Spinal cord (tissue), 10 donors: ENCODE data around the gene MT1F. TPM values are rescaled to one million over a fixed set of nuclear protein-coding genes. Genes with fewer than 3 reads are reported as not detected.

ENCODE experiments used
- DNase-seq, 6 donors: peaks; one replicate each; pipeline versions ENCODE4 v3.0.0 to v3.0.0-alpha.2; 2013 to 2015; ENCODE audit warnings: low spot score in 6 of 6, low read depth in 4 of 6
- H3K27ac ChIP-seq: one replicate; pipeline ENCODE4 v1.5.1; 2013; ENCODE audit warnings: low read depth, low read length, control low read depth
- H3K27me3 ChIP-seq: one replicate; pipeline ENCODE4 v1.6.1; 2013; ENCODE audit warnings: low read length; ENCODE audit not compliant: control insufficient read depth, insufficient read depth
- H3K36me3 ChIP-seq: one replicate; pipeline ENCODE4 v1.6.1; 2013; ENCODE audit warnings: low read length; ENCODE audit not compliant: control insufficient read depth, insufficient read depth
- H3K4me1 ChIP-seq: one replicate; pipeline ENCODE4 v1.6.1; 2013; ENCODE audit warnings: low read length; ENCODE audit not compliant: control insufficient read depth, insufficient read depth
- H3K4me3 ChIP-seq: one replicate; pipeline ENCODE4 v1.5.1; 2013; ENCODE audit warnings: low read depth, low read length, control low read depth
- H3K9me3 ChIP-seq: one replicate; pipeline ENCODE4 v1.6.1; 2013; ENCODE audit warnings: low read length; ENCODE audit not compliant: control insufficient read depth, insufficient read depth
- WGBS: methylation state at CpG from one replicate; pipeline ENCODE4 v1.1.5; 2013; ENCODE audit warnings: missing lambda C conversion rate; ENCODE audit not compliant: insufficient coverage; 5-methylcytosine and 5-hydroxymethylcytosine counted together
- polyA plus RNA-seq, 2 donors: library from polyadenylated mRNA; unstranded; fragments of 120-200 nt; gene quantifications; one replicate each; pipeline ENCODE4 v1.2.1, GENCODE V29; 2013; ENCODE audit not compliant: insufficient read length in 2 of 2
- total RNA-seq, 2 donors: library from RNA; depleted of rRNA in 1 of 2; stranded (reverse); fragments of 120-200 nt in 1 of 2; fragments of >200 nt in 1 of 2; gene quantifications; one replicate each; pipeline versions ENCODE4 v1.2.3 to v1.2.4, GENCODE V29; 2013 to 2014
- donor health status: healthy.

The MT1F gene
- total and polyA plus RNA-seq, 4 donors = 3.6 to 31.0 (median 13.0) TPM

GRCh38 chr16:56643080-56643778 lies 14.5 kb upstream of the MT1F start:
- no peaks in the 10 kb centered on the region for H3K36me3 ChIP-seq
- peaks cover 91% of the 10 kb centered on the region for H3K27me3 ChIP-seq
- no peak for DNase-seq
- peaks cover 17% of the 10 kb centered on the region for H3K4me1 ChIP-seq
- WGBS = 5% methylated on average over 42 of the region's 42 CpGs
- no peak overlapping the region for H3K27ac ChIP-seq
- H3K4me3 ChIP-seq = no peak overlapping the region
- H3K9me3 ChIP-seq = no peaks in the 10 kb centered on the region

- no peak overlapping the region for H3K27ac ChIP-seq
- no peak for DNase-seq
- H3K27me3 ChIP-seq = peaks cover 91% of the 10 kb centered on the region
- H3K4me3 ChIP-seq = no peak overlapping the region
- no peaks in the 10 kb centered on the region for H3K9me3 ChIP-seq
- no peaks in the 10 kb centered on the region for H3K36me3 ChIP-seq
- WGBS = 53% methylated on average over 5 of the region's 5 CpGs
- peaks cover 11% of the 10 kb centered on the region for H3K4me1 ChIP-seq
Measured at GRCh38 chr16:56643833-56644232, 13.9 kb upstream of the MT1F start.

- H3K4me3 ChIP-seq = no peak overlapping the region
- peaks cover 10% of the 10 kb centered on the region for H3K4me1 ChIP-seq
- peaks cover 83% of the 10 kb centered on the region for H3K27me3 ChIP-seq
- H3K27ac ChIP-seq = no peak overlapping the region
- H3K9me3 ChIP-seq = no peaks in the 10 kb centered on the region
- no peaks in the 10 kb centered on the region for H3K36me3 ChIP-seq
- WGBS = no CpG with 5 or more reads among the region's 1 CpG
- DNase-seq = no peak
Measured at GRCh38 chr16:56645311-56645710, 12.4 kb upstream of the MT1F start.

- no peaks in the 10 kb centered on the region for H3K9me3 ChIP-seq
- H3K4me1 ChIP-seq = peaks cover 10% of the 10 kb centered on the region
- no peak for DNase-seq
- H3K27ac ChIP-seq = no peak overlapping the region
- H3K36me3 ChIP-seq = no peaks in the 10 kb centered on the region
- no CpG with 5 or more reads among the region's 1 CpG for WGBS
- no peak overlapping the region for H3K4me3 ChIP-seq
- peaks cover 78% of the 10 kb centered on the region for H3K27me3 ChIP-seq
Measured at GRCh38 chr16:56645838-56646237, 11.9 kb upstream of the MT1F start.

- DNase-seq = no peak
- peaks cover 10% of the 10 kb centered on the region for H3K4me1 ChIP-seq
- peaks cover 68% of the 10 kb centered on the region for H3K27me3 ChIP-seq
- no peaks in the 10 kb centered on the region for H3K36me3 ChIP-seq
- no peaks in the 10 kb centered on the region for H3K9me3 ChIP-seq
- H3K4me3 ChIP-seq = no peak overlapping the region
- WGBS = 27% methylated on average over 31 of the region's 33 CpGs
- no peak overlapping the region for H3K27ac ChIP-seq
Measured at GRCh38 chr16:56647641-56648431, 9.9 kb upstream of the MT1F start.

GRCh38 chr16:56649271-56649670 lies 8.5 kb upstream of the MT1F start:
- Histone ChIP-seq H3K4me1 (no peaks in the 10 kb centered on the region), H3K36me3 (no peaks in the 10 kb centered on the region), H3K27me3 (peaks cover 54% of the 10 kb centered on the region), H3K4me3 (no peak overlapping the region), H3K9me3 (no peaks in the 10 kb centered on the region), H3K27ac (no peak overlapping the region)
- WGBS = 95% methylated on average over 2 of the region's 2 CpGs
- no peak for DNase-seq

GRCh38 chr16:56649820-56650219 lies 7.9 kb upstream of the MT1F start:
- WGBS = no CpG with 5 or more reads among the region's 3 CpGs
- Histone ChIP-seq H3K4me3 (no peak overlapping the region), H3K36me3 (no peaks in the 10 kb centered on the region), H3K27ac (no peak overlapping the region), H3K4me1 (no peaks in the 10 kb centered on the region), H3K27me3 (peaks cover 49% of the 10 kb centered on the region), H3K9me3 (no peaks in the 10 kb centered on the region)
- no peak for DNase-seq

GRCh38 chr16:56651586-56651985 lies 6.2 kb upstream of the MT1F start, which contains the start of gene MT1B:
Gene MT1B (plus strand): TSS chr16:56651886. CDS start chr16:56651954, 68 bp downstream.
- no peak for DNase-seq
- H3K27me3 ChIP-seq = peaks cover 31% of the 10 kb centered on the region
- H3K4me3 ChIP-seq = no peak within 1 kb of the TSS
- no peaks in the 10 kb centered on the region for H3K9me3 ChIP-seq
- WGBS = 64% methylated on average over 7 of the region's 7 CpGs
- no peak within 1 kb of the TSS for H3K27ac ChIP-seq
- no peaks in the 10 kb centered on the region for H3K4me1 ChIP-seq
- H3K36me3 ChIP-seq = no peaks in the 10 kb centered on the region

GRCh38 chr16:56652600-56652999 lies 5.2 kb upstream of the MT1F start:
- 58% methylated on average over 1 of the region's 1 CpG for WGBS
- peaks cover 21% of the 10 kb centered on the region for H3K27me3 ChIP-seq
- DNase-seq = no peak

GRCh38 chr16:56653218-56653617 lies 4.5 kb upstream of the MT1F start:
- peaks cover 20% of the 10 kb centered on the region for H3K27me3 ChIP-seq

More at GRCh38 chr16:56652600-56652999, 5.2 kb upstream of the MT1F start:
- Histone ChIP-seq H3K27ac (no peak overlapping the region), H3K4me3 (no peak overlapping the region), H3K9me3 (no peaks in the 10 kb centered on the region), H3K4me1 (peaks cover 6% of the 10 kb centered on the region), H3K36me3 (no peaks in the 10 kb centered on the region)

More at GRCh38 chr16:56653218-56653617, 4.5 kb upstream of the MT1F start:
- no peaks in the 10 kb centered on the region for H3K9me3 ChIP-seq
- 96% methylated on average over 4 of the region's 7 CpGs for WGBS
- H3K4me1 ChIP-seq = peaks cover 12% of the 10 kb centered on the region
- H3K36me3 ChIP-seq = no peaks in the 10 kb centered on the region
- no peak overlapping the region for H3K27ac ChIP-seq
- DNase-seq = no peak
- H3K4me3 ChIP-seq = no peak overlapping the region
